ENCODE data around the gene ANGEL2. TPM values are rescaled to one million over a fixed set of nuclear protein-coding genes. Genes with fewer than 3 reads are reported as not detected.
A peak's percentile ranks its signal among the peaks of the same experiment; 100 is the strongest.

Gene ANGEL2
- total and polyA plus RNA-seq, 2 of the 13 experiments (the other 11 are each of a cell fraction or from before 2014, with no cell fraction given): 12.3 to 25.4 TPM

DNA sequence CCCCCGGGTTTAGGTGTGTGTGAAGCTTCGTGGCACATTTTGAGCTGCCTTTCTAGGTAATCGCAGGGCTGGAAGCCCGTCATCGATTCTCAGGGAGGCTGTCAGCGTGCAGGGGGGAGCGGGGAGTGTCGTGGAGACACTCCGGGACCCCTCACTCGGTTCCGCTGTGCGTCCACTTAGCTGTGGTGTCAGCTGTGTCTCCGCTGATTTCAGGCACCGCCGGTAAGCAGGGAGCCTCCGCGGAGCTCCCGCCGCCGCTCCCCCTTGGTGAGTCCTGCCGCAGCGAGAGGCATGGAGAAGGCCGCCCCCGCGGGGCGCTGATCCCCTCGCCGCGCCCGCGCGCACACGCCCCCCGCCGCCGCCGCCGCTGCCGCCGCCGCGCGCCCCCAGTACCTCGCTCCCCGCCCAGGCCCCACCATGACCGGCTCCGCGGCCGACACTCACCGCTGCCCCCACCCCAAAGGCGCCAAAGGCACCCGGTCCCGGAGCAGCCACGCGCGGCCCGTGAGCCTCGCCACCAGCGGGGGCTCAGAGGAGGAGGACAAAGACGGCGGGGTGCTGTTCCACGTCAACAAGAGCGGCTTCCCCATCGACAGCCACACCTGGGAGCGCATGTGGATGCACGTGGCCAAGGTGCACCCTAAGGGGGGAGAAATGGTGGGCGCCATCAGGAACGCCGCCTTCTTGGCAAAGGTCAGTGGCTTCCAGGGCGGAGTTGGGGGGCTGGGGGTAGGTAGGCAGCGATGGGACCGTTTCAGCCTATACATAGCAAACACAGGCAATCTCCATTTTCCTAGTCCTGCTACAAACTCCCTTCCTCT is 64.3 kb downstream of the ANGEL2 start:
- Histone ChIP-seq H3K27me3 (ENCODE audit: control insufficient read depth in 1 of 2, insufficient read depth in 2 of 2, low read length in 2 of 2) (no peaks in the 10 kb centered on the region), H2AFZ (ENCODE audit: low read length) (no peak overlapping the region), H3K9me3 (ENCODE audit: low read length) (no peaks in the 10 kb centered on the region), H3K79me2 (ENCODE audit: insufficient read depth, low read length) (no peaks in the 10 kb centered on the region), H4K20me1 (ENCODE audit: insufficient read depth, low read length) (no peaks in the 10 kb centered on the region), H3K36me3 (replicated peaks in 1 of 2; ENCODE audit: control insufficient read depth in 1 of 2, insufficient read depth in 2 of 2, low read length in 2 of 2) (no peaks in the 10 kb centered on the region), H3K4me1 (ENCODE audit: insufficient read depth, low read length) (peaks cover 8% of the 10 kb centered on the region; the same call in 1 of the 2 replicates), H3K4me3 (replicated peaks in 1 of 3; ENCODE audit: insufficient read depth in 1 of 3, low read depth in 2 of 3, low read length in 3 of 3) (peak overlapping the region in 1 of 3 experiments; percentile 55; a peak in 3 of 6 replicates), H3K4me2 (ENCODE audit: low read depth, low read length) (peak overlapping the region; percentile 65), H3K27ac (ENCODE audit: extremely low read length, insufficient read depth, low read length) (no peak overlapping the region), H3K9ac (ENCODE audit: insufficient read depth, low read depth, low read length) (no peak overlapping the region)
- DNase-seq (ENCODE audit: low spot score): no peak
- intact Hi-C loops (cut with micrococcal nuclease; ENCODE audit: unreplicated experiment): no loop called here
- ChIA-PET CTCF (ENCODE audit: low intra/inter-chr PET ratio, low total read pairs) (no interaction called here), POLR2A (no interaction called here)
- in situ Hi-C loops (cut with HindIII; ENCODE audit: extremely low pct_ligation_motif_present, low pct_unique_long_range_greater_than_20kb): no loop called here
- no TSS peak for BruUV-seq (replicated peaks)
- no peak for FAIRE-seq
- WGBS (ENCODE audit: low lambda C conversion rate): 90% methylated on average over 64 of the region's 72 CpGs
- ATAC-seq: no peak
- TF ChIP-seq ZNF761 (CRISPR knock-in tag; conservative IDR thresholded peaks at IDR 0.05): no peak
- TF ChIP-seq, protein P1, sequence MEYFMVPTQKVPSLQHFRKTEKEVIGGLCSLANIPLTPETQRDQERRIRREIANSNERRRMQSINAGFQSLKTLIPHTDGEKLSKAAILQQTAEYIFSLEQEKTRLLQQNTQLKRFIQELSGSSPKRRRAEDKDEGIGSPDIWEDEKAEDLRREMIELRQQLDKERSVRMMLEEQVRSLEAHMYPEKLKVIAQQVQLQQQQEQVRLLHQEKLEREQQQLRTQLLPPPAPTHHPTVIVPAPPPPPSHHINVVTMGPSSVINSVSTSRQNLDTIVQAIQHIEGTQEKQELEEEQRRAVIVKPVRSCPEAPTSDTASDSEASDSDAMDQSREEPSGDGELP (IDR thresholded peaks at IDR 0.05; ENCODE audit: borderline replicate concordance, low read depth): no peak
- TF ChIP-seq, protein P2, sequence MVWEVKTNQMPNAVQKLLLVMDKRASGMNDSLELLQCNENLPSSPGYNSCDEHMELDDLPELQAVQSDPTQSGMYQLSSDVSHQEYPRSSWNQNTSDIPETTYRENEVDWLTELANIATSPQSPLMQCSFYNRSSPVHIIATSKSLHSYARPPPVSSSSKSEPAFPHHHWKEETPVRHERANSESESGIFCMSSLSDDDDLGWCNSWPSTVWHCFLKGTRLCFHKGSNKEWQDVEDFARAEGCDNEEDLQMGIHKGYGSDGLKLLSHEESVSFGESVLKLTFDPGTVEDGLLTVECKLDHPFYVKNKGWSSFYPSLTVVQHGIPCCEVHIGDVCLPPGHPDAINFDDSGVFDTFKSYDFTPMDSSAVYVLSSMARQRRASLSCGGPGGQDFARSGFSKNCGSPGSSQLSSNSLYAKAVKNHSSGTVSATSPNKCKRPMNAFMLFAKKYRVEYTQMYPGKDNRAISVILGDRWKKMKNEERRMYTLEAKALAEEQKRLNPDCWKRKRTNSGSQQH (CRISPR knock-in tag; IDR thresholded peaks at IDR 0.05; ENCODE audit: low read depth): no peak
- TF ChIP-seq SIX1 (CRISPR knock-in tag; IDR thresholded peaks at IDR 0.05; ENCODE audit: borderline replicate concordance): no peak

Data from HepG2 (cell line).